ENCODE measurements around the gene ZMYND11. TPM values are rescaled to one million over a fixed set of nuclear protein-coding genes. Genes with fewer than 3 reads are reported as not detected.

ZMYND11 gene
- total RNA-seq, 1 donor: 18.1 TPM

DNA sequence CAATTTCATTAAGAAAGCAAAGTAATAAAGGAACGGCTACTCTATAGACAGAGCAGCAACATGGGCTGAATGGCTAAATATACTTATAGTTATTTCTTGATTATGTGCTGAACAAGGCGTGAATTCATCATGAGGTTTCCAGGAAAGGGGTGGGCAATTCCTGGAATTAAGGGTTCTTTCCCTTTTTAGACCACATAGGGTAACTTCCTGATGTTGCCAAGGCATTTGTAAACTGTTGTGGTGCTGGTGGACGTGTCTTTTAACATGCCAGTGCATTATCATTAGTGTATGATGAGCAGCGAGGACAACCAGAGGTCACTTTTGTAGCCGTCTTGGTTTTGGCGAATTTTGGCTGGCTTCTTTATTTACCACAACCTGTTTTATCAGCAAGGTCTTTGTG is 28.5 kb upstream of the ZMYND11 start:
- Histone ChIP-seq H3K27me3 (ENCODE audit: insufficient read depth, low read length) (no peaks in the 10 kb centered on the region), H3K4me3 (ENCODE audit: low read length) (no peak overlapping the region), H3K4me1 (ENCODE audit: insufficient read depth, low read length) (no peaks in the 10 kb centered on the region), H3K9me3 (ENCODE audit: low read depth, low read length) (no peaks in the 10 kb centered on the region)

- Histone ChIP-seq H3K4me3 (ENCODE audit: low read length) (no peak overlapping the region), H3K4me1 (ENCODE audit: insufficient read depth, low read length) (no peaks in the 10 kb centered on the region), H3K9me3 (ENCODE audit: low read depth, low read length) (peaks cover 5% of the 10 kb centered on the region), H3K27me3 (ENCODE audit: insufficient read depth, low read length) (peaks cover 2% of the 10 kb centered on the region)
Measured at GRCh38 chr10:112246-112645, 23.0 kb upstream of the ZMYND11 start.

- H3K9me3 ChIP-seq (ENCODE audit: low read depth, low read length): no peaks in the 10 kb centered on the region
- no peak overlapping the region for H3K4me3 ChIP-seq (ENCODE audit: low read length)
- peaks cover 39% of the 10 kb centered on the region for H3K27me3 ChIP-seq (ENCODE audit: insufficient read depth, low read length)
- H3K4me1 ChIP-seq (ENCODE audit: insufficient read depth, low read length): peaks cover 13% of the 10 kb centered on the region
Measured at GRCh38 chr10:124874-125273, 10.4 kb upstream of the ZMYND11 start.

DNA sequence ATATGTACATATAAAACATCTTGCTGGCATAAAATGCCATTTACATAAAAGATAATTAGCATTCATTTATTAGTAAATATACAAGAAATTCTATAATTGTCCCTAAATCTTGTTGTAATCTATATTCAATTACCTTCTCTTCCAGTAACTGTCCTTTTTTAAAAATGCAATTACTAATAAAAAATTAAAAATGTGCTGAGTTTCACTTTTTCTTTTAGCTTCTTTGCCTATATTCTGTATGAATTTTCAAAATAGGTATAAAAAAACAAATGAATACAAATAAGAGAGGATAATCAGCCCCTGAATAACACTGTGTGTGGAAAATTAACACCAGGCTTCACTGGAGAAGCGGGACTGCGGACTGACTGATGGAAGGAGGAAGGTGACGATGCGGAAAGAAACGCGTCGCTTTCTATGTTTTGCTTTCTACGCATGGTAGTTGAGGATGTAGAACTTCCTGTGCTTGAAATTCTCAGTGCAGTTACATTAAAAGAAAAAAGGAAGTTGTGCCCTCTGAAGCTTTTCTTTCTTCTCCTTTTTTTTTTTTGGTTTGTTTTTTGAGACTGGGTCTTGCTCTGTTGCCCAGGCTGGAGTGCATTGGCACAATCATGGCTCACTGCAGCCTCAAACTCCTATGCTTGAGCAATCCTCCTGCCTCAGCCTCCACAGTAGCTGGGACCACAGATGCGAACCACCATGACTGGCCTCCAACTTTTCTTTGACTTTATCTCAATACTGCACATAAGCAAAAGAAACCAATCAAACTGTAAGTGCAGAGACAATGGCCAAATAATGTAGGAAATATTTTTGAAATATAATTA is 7.4 kb upstream of the ZMYND11 start:
- peak overlapping the region; percentile 35 for H3K4me3 ChIP-seq (ENCODE audit: low read length)
- peaks cover 16% of the 10 kb centered on the region for H3K4me1 ChIP-seq (ENCODE audit: insufficient read depth, low read length)
- H3K9me3 ChIP-seq (ENCODE audit: low read depth, low read length): no peaks in the 10 kb centered on the region
- H3K27me3 ChIP-seq (ENCODE audit: insufficient read depth, low read length): peaks cover 44% of the 10 kb centered on the region

DNA sequence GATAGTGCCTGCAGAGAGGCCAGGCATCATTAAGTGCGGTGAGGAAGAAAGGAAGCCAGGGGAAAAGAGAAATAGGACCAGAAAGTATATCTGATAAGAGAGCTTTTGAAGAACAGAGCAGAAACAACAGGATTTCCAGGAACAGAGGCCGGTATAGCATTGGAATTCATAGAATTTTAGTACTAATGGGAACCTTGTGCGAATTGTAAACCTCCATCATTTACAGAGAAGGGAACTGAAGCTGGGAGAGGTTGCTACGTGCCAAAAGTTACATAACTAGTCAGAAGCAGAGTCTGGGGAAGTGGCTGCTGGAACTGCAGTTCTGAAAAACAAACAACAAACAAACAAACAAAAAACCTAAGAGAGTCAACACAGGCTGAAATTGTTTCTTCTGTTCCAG is 5.4 kb upstream of the ZMYND11 start:
- Histone ChIP-seq H3K27me3 (ENCODE audit: insufficient read depth, low read length) (peaks cover 52% of the 10 kb centered on the region), H3K4me3 (ENCODE audit: low read length) (no peak overlapping the region), H3K9me3 (ENCODE audit: low read depth, low read length) (no peaks in the 10 kb centered on the region), H3K4me1 (ENCODE audit: insufficient read depth, low read length) (peaks cover 26% of the 10 kb centered on the region)

- H3K4me1 ChIP-seq (ENCODE audit: insufficient read depth, low read length): peaks cover 33% of the 10 kb centered on the region
- no peaks in the 10 kb centered on the region for H3K9me3 ChIP-seq (ENCODE audit: low read depth, low read length)
- peaks cover 35% of the 10 kb centered on the region for H3K27me3 ChIP-seq (ENCODE audit: insufficient read depth, low read length)
- no peak overlapping the region for H3K4me3 ChIP-seq (ENCODE audit: low read length)
Measured at GRCh38 chr10:132946-133898, 2.0 kb upstream of the ZMYND11 start.

DNA sequence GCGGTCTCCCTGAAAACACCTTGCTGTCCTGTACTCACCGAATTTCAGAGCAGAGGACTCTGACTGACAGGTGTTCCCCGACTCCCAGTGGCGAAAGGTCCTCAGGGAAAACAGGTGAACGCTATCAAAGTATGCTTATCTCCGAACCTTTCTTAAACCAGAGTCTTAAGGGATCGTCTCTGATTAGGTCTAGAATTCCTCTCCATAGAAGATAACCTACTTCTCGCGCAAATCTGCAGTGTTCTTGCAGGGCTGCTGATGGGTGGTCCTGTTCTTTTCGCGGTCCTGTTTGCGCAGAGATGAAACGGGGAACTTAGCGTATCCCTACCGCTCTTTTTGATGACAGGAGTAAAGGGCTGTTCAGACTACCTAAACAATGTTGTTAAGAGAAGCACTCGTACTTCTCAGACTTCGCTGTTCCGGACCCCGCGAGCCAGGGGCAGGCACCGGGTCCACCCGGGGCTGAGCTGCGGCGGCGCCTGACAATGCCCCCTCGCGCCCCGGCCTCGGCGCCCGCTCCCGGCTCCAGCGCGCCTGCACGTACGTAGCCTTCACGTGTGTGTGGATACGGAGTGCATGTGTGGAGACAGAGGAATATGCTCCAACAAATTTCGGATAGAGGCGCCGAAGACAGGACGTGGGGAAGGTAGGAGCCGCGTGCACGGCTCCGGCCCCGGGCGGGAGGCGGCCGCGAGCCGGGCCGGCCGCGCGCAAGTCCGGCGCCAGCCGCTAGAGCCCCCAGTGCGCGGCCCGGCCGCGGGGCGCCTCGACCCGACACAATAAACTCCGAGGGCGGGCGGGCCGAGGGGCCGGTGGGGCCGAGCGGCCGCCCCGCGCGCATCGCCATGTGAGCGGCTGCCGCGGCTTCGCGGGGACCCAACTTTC is 766 bp upstream of the ZMYND11 start:
- Histone ChIP-seq H3K4me3 (ENCODE audit: low read length) (peak overlapping the region; percentile 55), H3K27me3 (ENCODE audit: insufficient read depth, low read length) (peaks cover 32% of the 10 kb centered on the region), H3K4me1 (ENCODE audit: insufficient read depth, low read length) (peaks cover 28% of the 10 kb centered on the region), H3K9me3 (ENCODE audit: low read depth, low read length) (no peaks in the 10 kb centered on the region)

GRCh38 chr10:135601-136464 is 578 bp downstream of the ZMYND11 start:
- H3K4me3 ChIP-seq (ENCODE audit: low read length): peak overlapping the region; percentile 55
- no peaks in the 10 kb centered on the region for H3K9me3 ChIP-seq (ENCODE audit: low read depth, low read length)
- H3K27me3 ChIP-seq (ENCODE audit: insufficient read depth, low read length): peaks cover 28% of the 10 kb centered on the region
- peaks cover 20% of the 10 kb centered on the region for H3K4me1 ChIP-seq (ENCODE audit: insufficient read depth, low read length)

- peaks cover 20% of the 10 kb centered on the region for H3K4me1 ChIP-seq (ENCODE audit: insufficient read depth, low read length)
- H3K27me3 ChIP-seq (ENCODE audit: insufficient read depth, low read length): peaks cover 24% of the 10 kb centered on the region
- H3K9me3 ChIP-seq (ENCODE audit: low read depth, low read length): no peaks in the 10 kb centered on the region
- H3K4me3 ChIP-seq (ENCODE audit: low read length): peak overlapping the region; percentile 55
Measured at GRCh38 chr10:136465-136762, 1.2 kb downstream of the ZMYND11 start.

- Histone ChIP-seq H3K9me3 (ENCODE audit: low read depth, low read length) (no peaks in the 10 kb centered on the region), H3K4me1 (ENCODE audit: insufficient read depth, low read length) (peaks cover 20% of the 10 kb centered on the region), H3K27me3 (ENCODE audit: insufficient read depth, low read length) (peaks cover 23% of the 10 kb centered on the region), H3K4me3 (ENCODE audit: low read length) (no peak overlapping the region)
Measured at GRCh38 chr10:137031-137430, 1.8 kb downstream of the ZMYND11 start.

DNA sequence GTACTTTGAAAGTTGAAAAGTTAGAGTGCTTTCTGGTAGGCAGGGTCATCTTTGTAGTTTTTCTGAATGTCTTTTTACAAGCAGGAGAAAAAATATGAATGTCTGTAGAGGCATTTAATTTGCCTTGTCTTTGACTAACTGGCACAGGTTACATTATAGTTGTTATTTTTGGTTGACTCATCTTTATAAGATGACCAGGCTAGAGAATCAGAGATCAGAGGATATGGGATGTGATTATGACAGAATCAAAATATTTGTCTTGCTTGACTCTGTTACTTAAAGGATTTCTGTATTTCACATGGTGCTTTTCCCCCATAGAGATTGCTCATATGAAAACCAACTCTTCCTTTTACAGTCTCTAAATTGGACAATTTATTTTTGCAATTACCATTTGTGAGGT is 2.4 kb downstream of the ZMYND11 start:
- H3K4me3 ChIP-seq (ENCODE audit: low read length): no peak overlapping the region
- peaks cover 20% of the 10 kb centered on the region for H3K4me1 ChIP-seq (ENCODE audit: insufficient read depth, low read length)
- H3K9me3 ChIP-seq (ENCODE audit: low read depth, low read length): no peaks in the 10 kb centered on the region
- H3K27me3 ChIP-seq (ENCODE audit: insufficient read depth, low read length): peaks cover 20% of the 10 kb centered on the region

- no peak overlapping the region for H3K4me3 ChIP-seq (ENCODE audit: low read length)
- H3K27me3 ChIP-seq (ENCODE audit: insufficient read depth, low read length): no peaks in the 10 kb centered on the region
- H3K4me1 ChIP-seq (ENCODE audit: insufficient read depth, low read length): no peaks in the 10 kb centered on the region
- H3K9me3 ChIP-seq (ENCODE audit: low read depth, low read length): no peaks in the 10 kb centered on the region
Measured at GRCh38 chr10:142371-142770, 7.1 kb downstream of the ZMYND11 start.

DNA sequence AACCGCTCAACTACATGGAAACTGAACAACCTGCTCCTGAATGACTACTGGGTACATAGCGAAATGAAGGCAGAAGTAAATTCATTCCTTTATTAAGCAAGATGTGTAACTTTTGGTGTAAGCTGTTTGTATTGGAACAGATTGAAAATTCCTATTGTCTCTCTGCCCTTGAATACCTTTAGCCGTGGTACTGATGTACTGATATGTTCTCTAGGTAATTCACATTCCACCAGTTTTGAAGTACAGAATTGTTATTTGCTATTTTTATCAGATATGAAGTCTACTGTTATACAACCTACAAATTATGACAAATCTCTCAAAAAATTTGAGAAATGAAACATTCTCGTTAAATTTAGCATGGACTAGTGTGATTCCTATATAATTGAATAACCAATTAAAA is 17.7 kb downstream of the ZMYND11 start:
- H3K4me3 ChIP-seq (ENCODE audit: low read length): no peak overlapping the region
- no peaks in the 10 kb centered on the region for H3K9me3 ChIP-seq (ENCODE audit: low read depth, low read length)
- H3K27me3 ChIP-seq (ENCODE audit: insufficient read depth, low read length): no peaks in the 10 kb centered on the region
- H3K4me1 ChIP-seq (ENCODE audit: insufficient read depth, low read length): no peaks in the 10 kb centered on the region

DNA sequence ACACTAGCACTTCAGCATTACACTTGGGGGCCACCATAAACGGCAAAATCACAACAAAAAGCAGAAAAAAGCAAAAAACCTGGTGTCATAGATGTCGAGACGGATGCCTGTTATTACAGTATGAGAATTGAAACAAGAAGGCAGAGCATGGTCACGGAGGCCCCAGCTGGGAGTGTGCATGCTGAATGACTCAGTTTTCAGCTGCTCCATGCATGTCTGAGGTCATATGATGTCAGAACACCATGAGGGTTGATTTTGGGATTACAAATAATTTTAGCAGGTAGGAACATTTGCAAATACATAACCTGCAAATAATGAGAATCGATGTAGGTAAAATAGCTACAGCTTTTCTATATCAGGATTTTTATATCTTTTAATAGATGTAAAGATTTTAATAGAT is 19.1 kb downstream of the ZMYND11 start:
- no peaks in the 10 kb centered on the region for H3K9me3 ChIP-seq (ENCODE audit: low read depth, low read length)
- no peaks in the 10 kb centered on the region for H3K4me1 ChIP-seq (ENCODE audit: insufficient read depth, low read length)
- no peak overlapping the region for H3K4me3 ChIP-seq (ENCODE audit: low read length)
- no peaks in the 10 kb centered on the region for H3K27me3 ChIP-seq (ENCODE audit: insufficient read depth, low read length)
